Lung microvascular endothelial cell (primary cell): ENCODE results near the gene RBM17. TPM values are rescaled to one million over a fixed set of nuclear protein-coding genes. Genes with fewer than 3 reads are reported as not detected.
"Not testable (repeated sequence)": the region's sequence is repeated elsewhere in the genome, so short reads cannot be mapped to it uniquely, and the experiment has no call there.

Source experiments
- DNase-seq, 2 donors: peaks; one replicate each; pipeline versions ENCODE4 v3.0.0 to v3.0.0-alpha.2; 2010; ENCODE audit warnings: low read depth in 2 of 2
- total RNA-seq: library from RNA; depleted of rRNA; stranded (reverse); fragments of >200 nt; gene quantifications from 2 replicates; pipeline ENCODE4 v1.2.1, GENCODE V29; 2014

Gene RBM17
- total RNA-seq, 1 donor from 2014 or later, result 33.9 TPM

DNA sequence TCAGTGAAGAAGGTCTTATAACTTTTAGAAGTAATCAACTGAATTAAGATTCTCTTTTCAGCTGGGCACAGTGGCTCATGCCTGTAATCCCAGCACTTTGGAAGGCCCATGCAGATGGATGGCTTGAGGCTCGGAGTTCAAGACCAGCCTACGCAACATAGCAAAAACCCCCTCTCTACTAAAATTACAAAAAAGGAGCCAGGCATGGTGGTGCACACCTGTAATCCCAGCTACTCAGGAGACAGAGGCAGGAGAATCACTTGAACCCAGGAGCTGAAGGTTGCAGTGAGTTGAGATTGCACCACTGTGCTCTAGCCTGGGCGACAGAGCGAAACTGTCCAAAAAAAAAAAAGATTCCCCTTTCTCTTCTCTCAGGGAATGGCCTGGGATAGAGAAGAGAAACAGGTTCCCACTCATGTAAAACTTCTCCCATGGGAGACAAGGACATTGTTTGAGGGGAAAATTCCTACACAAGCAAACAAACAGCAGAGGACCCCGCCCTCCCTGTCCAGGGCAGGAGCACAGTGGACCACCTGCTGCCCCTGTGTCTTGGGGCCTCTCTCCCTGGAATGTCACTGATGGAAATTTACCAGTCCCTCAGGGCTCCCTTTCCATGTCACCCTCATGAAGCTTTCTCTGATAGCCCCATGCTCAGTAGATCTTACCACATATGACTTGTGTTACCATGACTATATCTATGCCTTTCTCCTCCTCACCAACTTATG, 32.3 kb upstream of the RBM17 start:
- no peak for DNase-seq

DNA sequence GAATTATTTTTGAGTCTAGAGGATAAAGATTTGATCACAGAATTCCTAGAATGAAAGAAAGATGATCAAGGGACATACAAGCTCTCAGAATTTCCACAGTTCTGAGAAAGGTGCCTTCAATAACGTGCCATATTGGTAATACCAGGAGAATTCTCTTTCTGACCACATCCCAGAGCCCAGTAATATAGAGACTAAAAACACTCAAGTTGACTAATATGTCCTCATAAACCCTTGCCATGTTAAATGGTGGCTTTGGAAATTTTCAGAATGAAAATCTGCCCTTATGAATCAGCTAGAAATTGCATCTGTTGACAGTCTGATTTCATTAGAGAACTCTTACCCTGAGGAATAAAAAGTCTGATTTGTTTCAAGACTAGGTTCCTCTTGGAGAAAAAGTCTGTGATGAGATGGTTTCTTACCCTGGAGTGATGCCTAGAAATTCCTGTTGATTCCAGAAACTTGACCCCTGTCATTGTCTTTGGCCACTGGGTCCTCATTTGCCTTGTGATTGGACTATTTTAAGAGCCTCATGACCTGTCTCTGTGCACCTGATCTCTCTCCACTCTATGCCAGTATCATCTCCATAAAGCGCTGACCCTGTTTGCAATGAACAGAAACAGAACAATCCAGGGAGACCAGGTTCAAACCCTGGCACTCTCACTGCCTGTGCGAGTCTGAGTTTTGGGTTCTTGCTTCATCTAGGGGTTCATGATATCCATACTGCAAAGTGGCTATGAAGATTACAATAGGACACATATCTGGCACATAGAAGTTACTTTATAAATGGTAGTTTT, 30.0 kb upstream of the RBM17 start:
- no peak for DNase-seq

DNA sequence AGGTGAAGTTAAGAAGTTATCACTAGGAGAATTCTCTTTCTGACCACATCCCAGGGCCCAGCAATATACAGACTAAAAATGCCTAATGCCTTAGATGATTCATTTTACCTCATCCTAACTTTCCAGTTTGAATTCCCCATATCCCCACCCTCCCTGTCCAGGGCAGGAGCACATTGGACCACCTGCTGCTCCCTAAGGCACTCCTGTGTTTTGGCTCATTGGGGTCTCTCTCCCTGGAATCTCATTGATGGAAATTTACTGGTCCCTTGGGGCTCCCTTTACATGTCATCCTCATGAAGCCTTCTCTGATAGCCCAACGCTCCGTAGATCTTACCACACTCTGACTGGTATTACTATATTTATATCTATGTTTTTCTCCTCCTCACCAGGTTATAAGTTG, 29.3 kb upstream of the RBM17 start:
- DNase-seq, result no peak

DNA sequence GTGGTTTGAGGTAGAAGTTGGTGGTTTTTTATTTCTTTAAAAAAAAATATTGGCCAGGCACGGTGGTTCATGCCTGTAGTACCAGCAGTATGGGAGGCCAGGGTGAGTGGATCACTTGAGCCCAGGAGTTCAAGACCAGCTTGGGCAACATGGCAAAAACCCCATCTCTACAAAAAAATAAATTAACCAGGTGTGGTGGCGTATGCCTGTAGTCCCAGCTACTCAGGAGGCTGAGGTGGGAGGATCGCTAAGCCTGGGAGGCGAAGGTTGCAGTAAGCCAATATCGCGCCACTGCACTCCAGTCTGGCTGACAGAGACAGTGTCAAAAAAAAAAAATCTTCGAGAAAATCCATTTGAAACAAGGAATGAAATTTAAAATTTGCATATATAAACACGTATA, 27.8 kb upstream of the RBM17 start:
- no peak for DNase-seq

DNA sequence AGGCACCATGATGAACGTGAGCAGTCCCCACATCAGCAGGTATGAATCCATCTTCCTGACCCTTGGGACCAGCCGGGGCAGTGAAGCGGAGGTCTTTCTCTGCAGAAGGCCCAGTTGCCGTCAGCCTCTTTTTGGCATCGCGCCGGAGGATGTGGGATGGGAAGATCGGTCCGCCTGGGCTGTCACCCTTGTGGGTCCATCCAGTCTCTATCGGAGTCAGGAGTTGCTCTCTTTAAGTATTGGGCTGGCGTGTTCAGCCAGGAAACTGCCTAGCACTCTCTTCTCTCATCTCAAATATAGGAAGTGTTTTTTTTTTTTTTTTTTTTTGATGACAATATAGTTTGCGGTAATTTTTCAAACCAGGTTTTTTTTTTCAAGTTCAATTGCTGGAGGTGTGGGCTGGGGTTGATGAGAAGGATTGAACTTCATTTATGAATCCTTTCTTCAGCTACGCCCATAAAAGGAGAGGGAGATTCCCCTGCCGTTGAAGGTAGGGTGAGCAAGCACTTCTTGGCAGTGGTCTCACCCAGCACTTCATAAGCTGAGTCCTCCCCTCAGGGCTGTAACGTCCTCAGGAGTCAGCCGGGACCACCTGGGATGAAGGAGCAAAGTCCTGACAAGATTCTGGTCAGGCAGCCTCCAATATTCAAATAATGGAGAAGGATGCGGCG, 26.6 kb upstream of the RBM17 start, which contains the start of gene IL2RA:
TSS of gene IL2RA (minus strand) at position 267 of the 671 bp plus-strand sequence. CDS start at position 51, 216 bp downstream.
- no peak for DNase-seq

DNA sequence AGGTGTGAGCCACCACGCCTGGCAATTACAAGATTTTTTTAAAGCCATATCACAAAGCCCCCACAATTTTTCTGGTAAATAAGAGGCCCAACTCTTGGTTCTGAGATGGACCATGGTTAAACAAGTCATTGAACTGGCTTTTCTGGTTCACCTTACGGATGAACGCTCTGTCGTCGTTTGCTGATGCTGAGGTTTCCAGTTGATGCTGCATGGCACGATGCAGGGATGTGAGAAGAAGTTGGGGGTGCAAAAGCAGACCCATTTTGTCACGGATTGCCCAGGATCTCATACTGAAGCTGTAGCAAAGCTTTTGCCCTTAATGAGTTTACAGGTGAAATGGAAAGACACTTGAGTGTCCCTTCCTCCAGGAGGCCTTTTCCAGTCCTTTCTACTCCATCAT, 24.7 kb upstream of the RBM17 start:
- DNase-seq, result no peak

DNA sequence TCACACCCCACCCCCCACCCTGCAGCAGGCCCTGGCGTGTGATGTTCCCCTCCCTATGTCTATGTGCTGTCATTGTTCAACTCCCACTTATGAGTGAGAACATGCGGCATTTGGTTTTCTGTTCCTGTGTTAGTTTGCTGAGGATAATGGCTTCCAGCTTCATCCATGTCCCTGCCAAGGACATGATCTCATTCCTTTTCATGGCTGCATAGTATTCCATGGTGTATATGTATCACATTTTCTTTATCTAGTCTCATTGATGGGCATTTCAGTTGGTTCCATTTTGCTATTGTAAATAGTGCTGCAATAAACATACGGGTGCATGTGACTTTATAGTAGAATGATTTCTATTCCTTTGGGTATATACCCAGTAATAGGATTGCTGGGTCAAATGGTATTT, 24.1 kb upstream of the RBM17 start:
- DNase-seq, result not testable (repeated sequence)

DNA sequence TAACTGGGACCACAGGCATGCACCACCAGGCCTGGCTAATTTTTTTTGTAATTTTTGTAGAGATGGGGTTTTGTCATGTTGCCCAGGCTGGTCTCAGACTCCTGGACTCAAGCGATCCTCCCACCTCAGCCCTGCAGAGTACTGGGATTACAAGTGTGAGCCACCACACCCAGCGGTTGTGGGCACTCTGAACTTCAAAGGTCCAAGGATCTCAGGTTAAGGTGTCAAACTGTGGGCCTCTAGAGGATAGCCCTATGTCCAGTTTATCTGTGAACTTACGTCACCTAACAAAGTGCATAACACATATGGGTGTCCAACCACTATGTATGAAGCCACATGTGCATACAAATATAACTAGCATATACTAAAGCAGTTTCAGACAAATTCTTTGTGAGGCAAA, 23.4 kb upstream of the RBM17 start:
- no peak for DNase-seq

DNA sequence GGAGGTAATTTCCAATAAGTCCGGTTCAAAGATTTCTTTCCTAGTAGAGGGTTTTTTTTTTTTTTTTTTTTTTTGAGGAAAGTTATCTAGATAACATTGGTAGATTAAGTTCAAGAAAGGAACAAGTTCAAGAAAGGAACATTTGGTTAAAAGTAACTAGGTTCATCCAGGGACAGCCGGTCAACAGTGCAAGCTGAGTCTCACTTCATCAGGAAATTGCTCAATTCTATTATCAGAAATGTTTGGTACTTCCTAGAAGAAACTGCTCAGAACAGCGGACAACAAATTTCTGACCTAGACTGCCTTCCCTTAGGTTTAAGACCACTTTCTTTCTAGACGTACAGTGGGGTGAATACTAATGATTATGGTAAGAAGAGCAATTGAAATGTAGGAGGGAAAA, 23.0 kb upstream of the RBM17 start:
- DNase-seq, result peak in 1 of 2 donors; percentile 14

DNA sequence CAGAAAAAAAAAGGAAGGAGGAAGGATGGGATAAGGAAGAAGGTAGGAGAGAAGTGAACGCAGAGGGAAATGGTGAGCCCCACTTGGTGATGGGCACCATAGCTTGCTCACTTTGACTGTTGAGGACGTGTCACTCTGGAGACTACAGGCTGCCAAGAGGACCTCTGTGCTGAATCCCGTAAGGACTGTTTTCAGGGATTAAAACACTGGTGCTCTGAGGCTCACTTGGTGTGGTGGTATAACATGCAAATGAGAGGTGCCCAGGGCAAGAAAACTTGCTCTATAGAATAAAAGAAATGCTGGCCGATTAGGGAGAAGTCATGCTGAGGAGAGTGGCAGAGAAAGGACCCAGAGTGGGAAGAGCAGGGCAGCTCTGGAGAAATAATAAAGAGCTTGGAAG, 21.4 kb upstream of the RBM17 start:
- DNase-seq, result no peak

DNA sequence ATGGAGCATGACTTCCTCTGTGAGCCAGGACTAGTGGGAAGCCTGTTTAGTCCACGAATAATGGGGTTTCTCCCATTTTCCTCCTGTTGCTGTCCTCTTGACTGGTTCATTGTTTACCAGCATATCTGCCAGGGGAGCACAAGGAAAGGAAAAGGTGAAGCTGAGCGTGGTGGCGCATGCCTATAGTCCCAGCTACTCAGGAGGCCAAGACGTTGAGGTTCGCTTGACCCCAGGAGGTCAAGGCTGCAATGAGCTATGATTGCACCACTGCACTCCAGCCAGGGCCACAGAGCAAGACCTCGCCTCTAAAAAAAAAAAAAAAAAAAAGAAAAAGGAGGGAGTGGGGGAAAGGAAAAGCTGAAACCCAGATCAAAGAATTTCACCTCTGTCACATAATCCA, 20.8 kb upstream of the RBM17 start:
- no peak for DNase-seq

DNA sequence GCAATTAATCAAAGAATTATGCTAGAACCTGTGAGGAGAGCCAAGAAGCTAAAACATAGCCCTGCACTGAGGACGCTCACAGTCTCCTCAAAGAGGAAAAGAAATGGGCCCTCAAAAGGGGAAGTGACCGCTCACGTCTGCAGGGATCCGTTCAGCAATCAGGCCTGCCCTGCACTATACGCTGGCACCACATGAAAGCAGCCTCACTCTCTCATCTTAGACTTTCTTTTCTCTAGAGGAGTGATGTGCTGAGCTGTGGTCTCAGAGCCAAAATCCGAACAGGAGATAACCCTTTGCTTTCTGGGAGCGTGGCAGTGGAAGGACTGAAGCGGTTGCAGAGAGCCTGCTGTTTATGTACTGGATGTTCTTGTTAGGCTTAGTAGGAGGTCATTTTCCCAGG, 20.4 kb upstream of the RBM17 start:
- no peak for DNase-seq

DNA sequence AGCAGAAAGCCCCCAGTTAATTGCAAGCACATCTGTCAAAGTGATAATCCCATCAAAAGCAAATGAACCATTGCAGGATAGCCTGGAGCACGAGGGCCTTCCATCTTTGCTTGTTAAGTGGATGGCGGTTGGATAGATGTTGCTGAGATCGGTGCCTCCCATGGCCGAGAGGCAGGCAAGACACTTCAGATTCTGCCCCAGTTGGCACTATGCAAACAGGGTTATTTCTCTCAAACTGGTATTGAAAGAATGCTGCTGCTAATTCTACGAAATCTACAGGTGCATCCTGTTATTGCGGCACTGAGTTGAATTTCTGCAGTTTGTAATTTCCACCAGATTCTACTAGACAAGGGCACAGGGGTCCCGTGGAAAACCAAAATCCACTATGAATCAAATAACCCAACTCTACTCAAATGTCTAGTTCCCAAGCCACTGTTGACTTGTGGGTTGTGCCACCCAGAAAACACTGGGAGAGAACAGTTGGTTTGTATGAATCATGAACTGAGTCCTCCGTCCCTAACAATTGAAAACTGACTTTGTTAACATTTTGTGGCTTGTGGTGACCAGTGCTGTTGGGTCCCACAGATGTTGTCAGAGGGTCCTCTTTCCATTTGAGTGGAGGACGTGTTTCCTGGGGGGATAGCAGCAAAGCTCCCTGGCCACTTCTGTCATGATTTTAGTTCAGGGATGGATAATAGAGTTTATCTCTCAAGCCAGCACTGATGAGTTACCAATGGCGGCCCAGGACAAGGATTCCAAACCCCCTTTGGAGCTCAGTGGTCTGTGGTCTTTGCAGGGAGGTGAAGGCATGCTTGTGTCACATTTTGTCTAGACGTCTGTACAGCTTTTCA, 19.5 kb upstream of the RBM17 start:
- DNase-seq, result peak in 1 of 2 donors; percentile 47

DNA sequence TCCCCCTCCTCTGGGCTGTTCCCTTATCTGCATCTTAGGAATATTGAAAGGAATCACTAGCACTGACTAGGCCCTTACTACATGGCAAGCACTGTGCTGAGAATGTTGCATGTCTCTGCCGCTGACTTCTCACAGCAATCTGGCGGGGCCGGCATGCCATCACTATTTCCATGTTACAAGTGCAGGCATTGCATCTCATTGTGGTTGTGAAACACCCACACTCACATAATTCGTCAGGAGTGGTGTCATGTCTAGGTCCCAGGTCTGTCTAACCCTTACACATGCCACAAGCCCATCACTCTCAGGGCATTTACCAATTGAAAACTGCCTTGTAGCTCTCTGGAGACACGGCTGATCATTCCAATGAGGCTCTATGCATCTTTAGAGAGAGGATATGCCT, 18.2 kb upstream of the RBM17 start:
- DNase-seq, result no peak

DNA sequence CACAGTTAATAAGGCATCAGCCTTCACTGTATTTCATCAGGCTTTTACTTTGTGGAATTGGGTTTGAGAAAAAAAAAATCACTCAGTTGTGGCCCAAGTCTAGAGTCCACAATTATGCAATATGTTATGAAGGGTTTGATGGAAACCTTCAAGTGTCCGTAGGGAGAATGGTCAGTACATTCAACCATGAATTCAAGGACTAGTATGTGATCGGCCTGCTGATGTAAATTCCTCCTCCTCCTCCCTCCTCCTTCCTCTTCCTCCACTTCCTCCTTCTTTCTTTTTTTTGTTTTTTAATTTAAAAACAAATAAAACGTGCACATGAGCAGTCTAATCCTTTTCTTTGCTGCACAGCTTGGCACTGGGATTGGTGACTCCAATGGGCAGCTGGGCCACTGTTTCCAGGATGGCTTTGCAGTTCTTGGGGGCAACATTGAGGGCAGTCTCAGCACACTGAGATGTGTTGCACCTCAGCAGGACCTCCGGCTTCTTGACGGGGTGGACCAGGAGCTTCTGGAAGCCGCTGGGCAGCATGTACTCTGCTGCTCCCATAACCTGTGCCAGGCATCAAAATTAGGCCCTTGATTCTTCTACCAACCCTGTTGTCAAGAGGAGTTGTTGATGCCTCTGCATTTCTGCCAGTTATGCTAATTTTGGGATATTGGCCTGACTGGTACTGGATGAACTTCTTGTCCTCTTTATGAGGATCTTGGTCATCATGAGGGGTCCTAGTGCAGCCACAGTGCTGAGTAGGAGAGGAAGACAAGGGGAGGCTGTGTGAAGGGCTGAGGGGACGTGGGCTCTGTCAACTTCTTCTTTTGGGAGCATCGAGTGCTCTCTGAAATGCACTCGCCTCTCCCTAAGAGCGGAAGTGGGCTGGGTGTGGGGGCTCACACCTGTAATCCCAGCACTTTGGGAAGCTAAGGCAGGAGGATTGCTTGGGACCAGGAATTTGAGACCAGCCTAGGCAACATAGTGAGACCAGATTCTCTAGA, 17.4 kb upstream of the RBM17 start:
- DNase-seq, result no peak

DNA sequence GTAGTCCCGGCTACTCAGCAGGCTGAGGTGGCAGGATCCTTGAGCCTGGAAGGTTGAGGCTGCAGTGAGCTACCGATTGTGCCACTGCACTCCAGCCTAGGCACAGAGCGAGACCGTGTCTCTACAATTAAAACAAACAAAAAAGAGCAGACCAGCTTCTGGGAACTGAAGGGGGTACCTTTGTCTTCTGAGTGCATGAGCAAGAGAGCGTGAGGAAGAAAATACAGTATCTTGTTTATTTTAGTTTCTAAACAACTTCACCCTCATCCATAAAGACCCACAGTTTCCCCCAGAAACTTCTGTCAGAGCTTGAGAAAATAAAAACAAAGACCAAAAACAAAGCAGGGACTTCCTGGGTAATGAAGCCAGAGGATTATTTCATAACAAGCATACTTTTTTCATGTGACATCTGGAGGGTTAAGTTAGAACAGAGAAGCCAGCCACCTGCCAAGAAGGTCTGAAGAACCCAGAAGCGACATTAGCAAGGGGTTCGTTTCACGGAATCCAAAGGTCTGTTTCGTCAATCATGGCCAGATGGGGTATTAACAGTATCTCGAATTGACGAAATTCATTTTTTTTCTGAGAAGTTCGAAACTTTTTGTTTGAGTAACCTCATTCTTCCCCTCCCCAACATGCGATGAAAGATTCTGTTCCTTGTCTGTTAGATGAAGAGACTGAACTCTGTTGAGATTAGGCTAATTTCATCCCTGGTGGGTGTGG, 16.5 kb upstream of the RBM17 start:
- DNase-seq, result no peak

DNA sequence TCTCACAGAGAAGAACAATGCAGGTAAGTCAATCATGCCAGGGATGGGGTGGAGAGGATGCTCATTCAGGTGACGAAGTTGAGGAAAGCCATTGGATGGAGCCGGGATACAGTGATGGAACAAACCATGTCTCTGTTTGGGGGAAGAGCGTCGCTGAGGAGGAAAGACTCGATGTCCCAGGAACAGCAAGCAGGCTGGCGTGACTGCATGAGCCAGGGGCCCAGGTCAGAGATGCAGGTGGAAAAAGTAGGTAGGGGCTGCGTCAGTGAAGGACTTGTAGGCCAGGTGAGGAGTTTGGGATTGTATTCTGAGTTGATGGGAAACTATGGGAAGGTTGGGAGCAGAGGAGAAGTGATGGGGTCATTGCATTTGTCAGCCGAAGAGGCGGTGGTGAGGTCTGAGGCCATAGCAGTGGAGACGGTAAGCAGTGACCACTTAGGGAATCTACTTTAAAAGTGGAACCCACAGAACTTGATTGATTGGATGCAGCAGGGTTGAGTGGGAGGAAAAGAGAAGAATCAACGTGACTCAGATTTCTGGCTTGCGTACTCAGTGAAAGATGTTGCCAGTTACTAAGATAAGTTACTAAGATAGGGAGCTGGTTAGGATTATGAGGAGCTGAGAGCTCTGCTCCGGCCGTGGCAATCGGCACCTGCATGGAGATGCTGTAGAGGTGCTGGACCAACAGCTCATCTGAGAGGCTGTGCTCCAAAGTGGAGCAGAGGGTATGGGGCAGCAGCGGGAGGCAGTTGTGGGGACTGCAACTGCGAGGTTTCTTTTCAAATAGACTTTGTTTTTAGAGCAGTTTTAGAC, 14.1 kb upstream of the RBM17 start:
- DNase-seq, result no peak

DNA sequence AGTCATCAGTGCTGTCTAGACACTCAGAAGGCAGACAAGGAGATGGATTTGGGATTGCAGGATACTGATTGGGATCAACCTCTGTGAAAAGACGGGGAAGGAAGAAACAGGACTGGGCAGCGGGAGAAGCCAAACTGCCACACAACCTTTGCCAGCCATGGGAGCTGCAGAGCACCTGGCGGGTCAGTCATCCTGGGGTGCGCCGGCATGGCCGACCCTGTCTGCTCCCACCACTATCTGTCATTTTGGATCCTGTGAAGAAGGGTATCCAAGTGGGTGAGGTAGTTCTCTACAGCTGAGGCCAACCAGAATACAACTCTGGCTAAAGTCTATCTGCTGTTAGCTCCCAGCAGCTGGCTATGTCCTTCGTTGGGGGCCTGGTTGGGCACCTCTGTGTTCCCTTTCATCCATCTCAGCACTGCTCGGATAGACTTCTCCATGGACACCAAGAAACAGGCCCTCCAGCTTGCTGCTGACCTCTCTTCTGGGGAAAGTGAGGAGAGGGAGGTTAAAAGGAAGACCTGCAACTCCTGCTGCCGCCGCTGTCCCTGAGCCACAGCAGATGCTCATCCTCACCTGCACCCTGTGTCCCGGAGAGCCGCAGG, 11.7 kb upstream of the RBM17 start:
- DNase-seq, result no peak
